NCI-H2196 treated with DMSO at 0.1 percent for 48 hours (cell line): Measurements from ENCODE around the gene C7.
"Not testable (repeated sequence)": the region's sequence is repeated elsewhere in the genome, so short reads cannot be mapped to it uniquely, and the experiment has no call there.

Experiments
- DNase-seq: peaks from one replicate; lab custom pipeline; 2025; ENCODE audit not compliant: unreplicated experiment; lab: John Stamatoyannopoulos, UW

Gene C7

DNA sequence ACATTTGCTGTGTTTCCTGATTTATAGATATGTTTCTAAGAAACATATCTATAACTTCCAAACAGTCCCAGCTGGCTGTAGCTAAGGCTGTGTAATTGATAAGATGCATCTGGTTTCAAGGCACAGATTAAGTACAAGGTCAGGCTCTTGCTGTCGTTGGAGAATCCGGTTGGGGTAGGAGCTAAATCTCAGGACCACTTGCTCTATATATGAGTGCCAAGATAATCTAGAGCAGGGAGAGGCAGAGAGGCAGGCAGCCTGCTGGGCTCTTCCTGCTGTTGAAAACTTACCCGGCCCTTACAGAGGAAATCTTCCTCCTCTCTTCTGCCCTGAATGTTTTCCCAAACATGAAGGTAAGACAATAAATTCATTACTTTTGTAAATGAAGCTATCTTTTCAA is at the start of gene C7:
C7 (plus strand) TSS at position 234 of the 400 bp plus-strand sequence; CDS start at position 348, 114 bp downstream.
- no peak for DNase-seq

DNA sequence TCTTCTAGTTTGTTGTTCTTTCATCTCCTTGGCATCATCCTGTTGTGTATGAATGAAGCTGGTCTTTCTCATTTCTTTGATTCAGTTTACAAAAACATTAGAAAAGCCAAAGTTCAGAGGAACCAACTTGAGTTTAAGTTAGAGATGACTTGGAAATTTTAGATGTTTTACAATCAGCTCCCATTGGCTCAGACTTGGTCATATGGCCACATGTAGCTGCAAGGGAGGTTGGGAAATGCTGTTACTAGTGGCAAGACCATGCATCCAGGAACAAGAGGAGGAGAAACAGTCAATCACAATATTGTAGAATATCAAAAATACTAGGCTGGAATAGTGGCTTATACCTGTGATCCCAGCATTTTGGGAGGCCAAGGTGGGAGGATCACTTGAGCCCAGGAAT is 48.6 kb upstream of the C7 start:
- no peak for DNase-seq

DNA sequence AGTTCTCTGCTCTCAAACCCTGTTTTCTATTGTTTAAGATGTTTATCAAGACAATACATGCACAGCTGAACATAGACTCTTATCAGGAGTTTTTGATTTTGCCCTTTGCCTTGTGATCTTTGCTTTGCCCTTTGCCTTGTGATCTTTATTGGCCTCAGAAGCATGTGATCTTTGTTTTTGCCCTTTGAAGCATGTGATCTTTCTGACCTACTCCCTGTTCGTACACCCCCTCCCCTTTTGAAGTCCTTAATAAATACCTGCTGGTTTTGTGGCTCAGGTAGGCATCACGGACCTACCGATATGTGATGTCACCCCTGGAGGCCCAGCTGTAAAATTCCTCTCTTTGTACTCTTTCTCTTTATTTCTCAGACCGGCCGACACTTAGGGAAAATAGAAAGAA is 44.3 kb upstream of the C7 start:
- not testable (repeated sequence) for DNase-seq

- DNase-seq: no peak
Measured at GRCh38 chr5:40866844-40867243, 42.5 kb upstream of the C7 start.

GRCh38 chr5:40869384-40869783 is 39.9 kb upstream of the C7 start:
- DNase-seq: no peak

GRCh38 chr5:40871177-40871576 is 38.1 kb upstream of the C7 start:
- no peak for DNase-seq

DNA sequence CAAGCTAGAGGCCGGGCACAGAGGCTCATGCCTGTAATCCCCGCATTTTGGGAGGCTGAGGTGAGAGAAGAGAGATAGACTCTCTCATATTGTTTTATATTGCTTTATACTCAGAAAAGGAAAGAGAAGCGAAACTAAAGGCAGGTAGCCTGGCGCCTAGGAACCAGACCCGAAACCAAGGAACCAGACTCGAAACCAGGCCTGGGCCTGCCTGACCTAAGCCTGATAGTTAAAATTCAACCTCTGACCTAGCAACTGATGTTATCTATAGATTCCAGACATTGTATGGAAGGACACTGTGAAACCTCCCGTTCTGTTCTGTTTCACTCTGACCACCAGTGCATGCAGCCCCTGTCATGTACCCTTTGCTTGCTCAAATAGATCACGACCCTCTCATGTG is 37.0 kb upstream of the C7 start:
- not testable (repeated sequence) for DNase-seq

- DNase-seq: no peak
Measured at GRCh38 chr5:40873286-40873880, 35.9 kb upstream of the C7 start.

GRCh38 chr5:40875958-40876357 is 33.3 kb upstream of the C7 start:
- no peak for DNase-seq

- DNase-seq: no peak
Measured at GRCh38 chr5:40877371-40877988, 31.8 kb upstream of the C7 start.

GRCh38 chr5:40879163-40879942 is 29.9 kb upstream of the C7 start:
- DNase-seq: peak; percentile 18

GRCh38 chr5:40882291-40882690 is 27.0 kb upstream of the C7 start:
- DNase-seq: no peak

- DNase-seq: not testable (repeated sequence)
Measured at GRCh38 chr5:40883051-40883450, 26.2 kb upstream of the C7 start.

GRCh38 chr5:40895440-40896425 is 13.6 kb upstream of the C7 start:
- DNase-seq: not testable (repeated sequence)

GRCh38 chr5:40904205-40904993 is 4.9 kb upstream of the C7 start:
- peak; percentile 39 for DNase-seq

GRCh38 chr5:40904994-40905306 is 4.3 kb upstream of the C7 start:
- no peak for DNase-seq

DNA sequence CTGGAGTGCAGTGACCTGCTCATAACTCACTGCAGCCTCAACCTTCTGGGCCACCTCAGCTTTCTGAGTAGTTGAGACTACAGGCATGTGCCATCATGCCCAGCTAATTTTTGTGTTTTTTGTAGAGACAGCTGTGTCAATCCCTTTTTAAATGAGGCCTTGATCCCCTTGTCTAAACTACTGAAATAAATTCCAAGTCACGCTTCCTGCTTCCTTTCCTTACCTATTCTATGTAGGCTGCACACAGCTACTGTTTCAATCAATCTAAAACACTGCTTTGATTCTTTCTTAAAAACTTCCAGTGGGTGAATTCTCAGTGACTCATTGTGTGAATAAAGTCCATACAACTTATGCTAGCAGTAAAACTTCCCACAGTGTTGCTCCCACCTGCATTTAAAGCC is 2.9 kb upstream of the C7 start:
- no peak for DNase-seq

DNA sequence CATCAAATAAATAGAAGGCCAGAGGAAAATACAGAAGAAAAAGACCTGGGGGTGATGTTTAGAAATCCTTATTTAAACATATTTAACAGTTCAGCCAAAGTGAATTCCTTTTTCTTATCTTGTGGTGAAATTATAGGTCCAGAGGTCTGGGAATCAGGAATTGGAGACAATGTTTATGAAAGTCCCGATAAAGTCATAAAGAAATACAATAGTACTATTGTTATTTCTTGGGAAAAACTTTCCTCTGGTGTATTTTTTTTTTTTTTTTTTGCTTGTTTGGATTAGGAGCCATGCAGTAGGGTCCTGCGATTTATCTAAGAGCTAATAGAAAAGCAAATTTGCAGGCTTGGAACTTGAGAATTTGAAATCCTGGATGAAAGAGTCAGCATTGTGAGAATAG is 426 bp downstream of the C7 start:
- no peak for DNase-seq

- DNase-seq: no peak
Measured at GRCh38 chr5:40911266-40911665, 2.0 kb downstream of the C7 start.

DNA sequence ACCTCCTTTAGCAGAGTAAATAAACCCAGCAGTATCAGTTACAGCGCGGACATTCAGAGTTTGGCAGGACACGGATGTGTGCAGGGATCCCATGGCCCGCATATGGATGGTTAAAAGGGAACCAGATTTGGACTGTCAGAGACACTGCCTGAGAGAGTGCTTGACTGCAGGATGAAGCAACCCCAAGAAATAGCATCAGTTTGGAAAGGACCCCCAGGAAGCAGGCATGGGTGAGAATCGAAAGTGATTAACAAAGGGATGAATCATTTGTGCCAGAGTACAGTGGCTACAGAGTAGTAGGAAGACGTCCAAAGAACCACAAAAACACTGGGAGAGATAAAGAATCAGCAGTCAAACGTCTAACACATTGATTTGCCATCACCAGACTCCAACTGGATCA is 5.5 kb downstream of the C7 start:
- DNase-seq: no peak
